A549 (cell line): ENCODE measurements around the gene CARD8. TPM values are rescaled to one million over a fixed set of nuclear protein-coding genes. Genes with fewer than 3 reads are reported as not detected.

ENCODE experiments used
- ATAC-seq, 2 experiments: fragments of 200-7000 bp in 1 of 2; fragments of >200 bp in 1 of 2; cut with Nextera tagmentation in 1 of 2; cut with Tn5 transposase in 1 of 2; 3 replicates each; pipeline versions ENCODE4 v1.8.0 to v1.9.1; 2018 to 2020; ENCODE audit warnings: mild to moderate bottlenecking in 1 of 2, moderate library complexity in 1 of 2
- CTCF ChIA-PET: fragments of 300-600 bp; sonication (Branson Sonifier 250); formaldehyde crosslinking; extraction: SDS; loops from one replicate; lab custom pipeline; 2021; ENCODE audit warnings: antibody characterized with exemption, inconsistent platforms; lab: Yijun Ruan, JAX
- POLR2A ChIA-PET: fragments of 350-600 bp; formaldehyde crosslinking; extraction: SDS; loops from one replicate; lab custom pipeline; 2021; ENCODE audit warnings: antibody characterized with exemption, inconsistent platforms; lab: Yijun Ruan, JAX
- DNase-seq, 2 experiments: peaks; one replicate each; pipeline versions ENCODE4 v3.0.0 to v3.0.0-alpha.2; 2011 to 2016; ENCODE audit warnings: low read depth in 1 of 2, low spot score in 1 of 2
- FAIRE-seq: peaks from 2 replicates; lab custom pipeline; 2011; peaks lifted over from hg19 to GRCh38; lab: Jason Lieb, UNC
- H3K27ac ChIP-seq, 2 experiments: fragments of >200 bp; sonication (Bioruptor Twin); formaldehyde crosslinking; 3 replicates each; pipeline ENCODE4 v1.5.1; 2016 to 2017
- H3K4me1 ChIP-seq: fragments of >200 bp; sonication (Bioruptor Twin); formaldehyde crosslinking; 3 replicates; pipeline ENCODE4 v1.6.1; 2016
- H3K4me2 ChIP-seq: fragments of >200 bp; sonication (Bioruptor Twin); formaldehyde crosslinking; 3 replicates; pipeline ENCODE4 v1.6.1; 2016
- H3K4me3 ChIP-seq: fragments of >200 bp; sonication (Bioruptor Twin); formaldehyde crosslinking; 3 replicates; pipeline ENCODE4 v1.5.1; 2016
- H3K9me3 ChIP-seq: fragments of >200 bp; sonication (Bioruptor Twin); formaldehyde crosslinking; 3 replicates; pipeline ENCODE4 v1.6.1; 2016
- EHF ChIP-seq: fragments of 250-450 bp; sonication (Bioruptor Pico); IDR thresholded peaks from 2 replicates; pipeline ENCODE4 v1.5.0; 2020; ENCODE audit warnings: mild to moderate bottlenecking
- EHMT2 ChIP-seq: fragments of 200-600 bp; sonication (generic); IDR thresholded peaks from 2 replicates; pipeline ENCODE4 v1.6.1; 2016; ENCODE audit warnings: antibody characterized with exemption, low read depth, mild to moderate bottlenecking, moderate library complexity
- ESRRA ChIP-seq: fragments of 150-350 bp; IDR thresholded peaks from 2 replicates; pipeline ENCODE4 v1.6.1; 2014; ENCODE audit warnings: mild to moderate bottlenecking, low read length, borderline replicate concordance
- FOSB ChIP-seq: fragments of 250-450 bp; sonication (Bioruptor Pico); IDR thresholded peaks from 2 replicates; pipeline ENCODE4 v1.5.0; 2020; ENCODE audit warnings: mild to moderate bottlenecking, moderate library complexity
- FOXS1 ChIP-seq: fragments of 250-450 bp; sonication (Bioruptor Pico); IDR thresholded peaks from 2 replicates; pipeline ENCODE4 v1.5.0; 2020; ENCODE audit warnings: mild to moderate bottlenecking, moderate library complexity
- HEYL ChIP-seq: fragments of 250-450 bp; sonication (Bioruptor Pico); IDR thresholded peaks from 2 replicates; pipeline ENCODE4 v1.8.0; 2021; ENCODE audit warnings: mild to moderate bottlenecking, moderate library complexity
- HOXA7 ChIP-seq: fragments of 250-450 bp; sonication (Bioruptor Pico); IDR thresholded peaks from 2 replicates; pipeline ENCODE4 v1.5.0; 2020; ENCODE audit warnings: mild to moderate bottlenecking, moderate library complexity
- HOXB13 ChIP-seq: fragments of 250-450 bp; sonication (Bioruptor Pico); IDR thresholded peaks from 2 replicates; pipeline ENCODE4 v1.5.0; 2020; ENCODE audit warnings: low read depth, mild to moderate bottlenecking, moderate library complexity
- KDM5A ChIP-seq: fragments of 200-600 bp; sonication (generic); IDR thresholded peaks from 2 replicates; pipeline ENCODE4 v1.6.1; 2016; ENCODE audit warnings: antibody characterized with exemption, mild to moderate bottlenecking
- MAFK ChIP-seq: fragments of 450-650 bp; IDR thresholded peaks from 2 replicates; pipeline ENCODE4 v1.6.1; 2014; ENCODE audit not compliant: partially characterized antibody
- NFE2L2 ChIP-seq: fragments of 150-350 bp; conservative IDR thresholded peaks from 2 replicates; pipeline ENCODE4 v1.6.1; 2014; ENCODE audit warnings: low read length
- NR3C1 ChIP-seq: fragments of >200 bp; sonication (Bioruptor Twin); formaldehyde crosslinking; IDR thresholded peaks from 3 replicates; pipeline ENCODE4 v1.6.1; 2017
- RARB ChIP-seq: fragments of 250-450 bp; sonication (Bioruptor Pico); IDR thresholded peaks from 2 replicates; pipeline ENCODE4 v1.8.0; 2021; ENCODE audit warnings: mild to moderate bottlenecking, moderate library complexity
- RCOR1 ChIP-seq: fragments of 150-350 bp; IDR thresholded peaks from 2 replicates; pipeline ENCODE4 v1.6.1; 2014; ENCODE audit warnings: antibody characterized with exemption, low read length, low read depth
- RNF2 ChIP-seq: fragments of 200-600 bp; sonication (generic); IDR thresholded peaks from 2 replicates; pipeline ENCODE4 v1.6.1; 2016; ENCODE audit warnings: low read depth, mild to moderate bottlenecking, antibody characterized with exemption, moderate library complexity, borderline replicate concordance
- SREBF2 ChIP-seq: fragments of 450-650 bp; IDR thresholded peaks from 2 replicates; pipeline ENCODE4 v1.6.1; 2014; ENCODE audit warnings: mild to moderate bottlenecking, moderate library complexity
- TP53 ChIP-seq: fragments of 250-450 bp; sonication (Bioruptor Pico); IDR thresholded peaks from 2 replicates; pipeline ENCODE4 v1.5.0; 2021; ENCODE audit warnings: mild to moderate bottlenecking, moderate library complexity
- ZC3H11A ChIP-seq: fragments of 450-650 bp; IDR thresholded peaks from 2 replicates; pipeline ENCODE4 v1.6.1; 2014; ENCODE audit warnings: antibody characterized with exemption, mild to moderate bottlenecking
- ZFP36 ChIP-seq: fragments of 450-650 bp; IDR thresholded peaks from 2 replicates; pipeline ENCODE4 v1.6.1; 2014; ENCODE audit warnings: borderline replicate concordance; ENCODE audit not compliant: partially characterized antibody
- WGBS: methylation state at CpG from one replicate; pipeline ENCODE4 v1.1.6; 2017; ENCODE audit errors: missing lambda C conversion rate; 5-methylcytosine and 5-hydroxymethylcytosine counted together
- polyA plus RNA-seq, 4 experiments: library from polyadenylated mRNA; depleted of rRNA in 3 of 4; stranded (reverse); fragments of >200 nt; fragmentation: RNase III in 1 of 4; extraction: RNeasy Plus Mini Kit Qiagen cat#74134 plus additional on column Dnase treatment in 1 of 4; gene quantifications; 2 replicates in 3 of 4; 3 replicates in 1 of 4; pipeline ENCODE4 v1.2.3, GENCODE V29; 2011 to 2017
- TF ChIP-seq, protein P1 (sequence below): fragments of 200-600 bp; sonication (generic); IDR thresholded peaks from 2 replicates; pipeline ENCODE4 v1.6.1; 2016; ENCODE audit warnings: antibody characterized with exemption, mild to moderate bottlenecking, moderate library complexity
- TF ChIP-seq, protein P2 (sequence below): fragments of >200 bp; sonication (Bioruptor Twin); formaldehyde crosslinking; IDR thresholded peaks from 3 replicates; pipeline ENCODE4 v1.5.1; 2016
- TF ChIP-seq, protein P3 (sequence below): fragments of 250-450 bp; sonication (Bioruptor Pico); IDR thresholded peaks from 2 replicates; pipeline ENCODE4 v1.5.0; 2020; ENCODE audit warnings: low read depth, mild to moderate bottlenecking, moderate library complexity

CARD8 gene
- polyA plus RNA-seq, 2 of the 4 experiments (the other 2 are of a cell fraction), result 27.5 to 34.7 TPM

DNA sequence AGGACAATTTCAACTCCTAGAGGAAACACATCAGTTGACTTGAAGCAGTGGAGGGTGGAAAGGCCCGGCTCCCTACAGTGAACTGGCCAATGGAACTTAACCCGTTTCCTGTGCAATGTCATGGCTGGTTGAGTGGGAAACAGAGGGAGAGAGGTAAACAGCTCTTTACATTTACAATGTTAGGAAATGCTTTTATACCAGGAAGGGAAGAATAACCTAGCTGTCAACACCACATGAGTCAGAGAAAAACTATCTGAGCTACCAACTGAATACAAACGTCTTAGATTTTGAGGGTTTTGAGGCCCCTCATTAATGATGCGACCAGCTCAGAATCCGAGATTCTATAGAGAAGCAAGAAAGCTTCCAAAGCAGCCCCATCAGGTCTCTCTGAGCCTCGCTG, 36.7 kb downstream of the CARD8 start:
- no peaks in the 10 kb centered on the region for H3K4me1 ChIP-seq
- 78% methylated on average over 6 of the region's 6 CpGs for WGBS
- no peak overlapping the region for H3K4me2 ChIP-seq
- ATAC-seq (no peak), FAIRE-seq (no peak), DNase-seq (no peak)
- H3K27ac ChIP-seq, result no peak overlapping the region
- ChIA-PET CTCF (interaction anchor here (0.6 to 2.5 kb wide), 6 partner anchors 8 to 255 kb away, joined by 3 to 9 read pairs (median 4); no protein-coding TSS in a partner anchor), POLR2A (interaction anchor here (0.6 to 0.8 kb wide), 2 partner anchors 15 to 37 kb away, joined by 3 read pairs; partner anchors contain the start of gene CARD8)
- TF ChIP-seq RCOR1 (no peak), NFE2L2 (no peak), NR3C1 (no peak), ZFP36 (no peak), FOSB (CRISPR knock-in tag) (no peak), ESRRA (no peak), RNF2 (no peak), HEYL (CRISPR knock-in tag) (no peak), SREBF2 (no peak), MAFK (no peak), EHMT2 (no peak), ZC3H11A (no peak), TP53 (CRISPR knock-in tag) (no peak), FOXS1 (CRISPR knock-in tag) (no peak), EHF (no peak), HOXA7 (CRISPR knock-in tag) (no peak)
- TF ChIP-seq, protein P1, sequence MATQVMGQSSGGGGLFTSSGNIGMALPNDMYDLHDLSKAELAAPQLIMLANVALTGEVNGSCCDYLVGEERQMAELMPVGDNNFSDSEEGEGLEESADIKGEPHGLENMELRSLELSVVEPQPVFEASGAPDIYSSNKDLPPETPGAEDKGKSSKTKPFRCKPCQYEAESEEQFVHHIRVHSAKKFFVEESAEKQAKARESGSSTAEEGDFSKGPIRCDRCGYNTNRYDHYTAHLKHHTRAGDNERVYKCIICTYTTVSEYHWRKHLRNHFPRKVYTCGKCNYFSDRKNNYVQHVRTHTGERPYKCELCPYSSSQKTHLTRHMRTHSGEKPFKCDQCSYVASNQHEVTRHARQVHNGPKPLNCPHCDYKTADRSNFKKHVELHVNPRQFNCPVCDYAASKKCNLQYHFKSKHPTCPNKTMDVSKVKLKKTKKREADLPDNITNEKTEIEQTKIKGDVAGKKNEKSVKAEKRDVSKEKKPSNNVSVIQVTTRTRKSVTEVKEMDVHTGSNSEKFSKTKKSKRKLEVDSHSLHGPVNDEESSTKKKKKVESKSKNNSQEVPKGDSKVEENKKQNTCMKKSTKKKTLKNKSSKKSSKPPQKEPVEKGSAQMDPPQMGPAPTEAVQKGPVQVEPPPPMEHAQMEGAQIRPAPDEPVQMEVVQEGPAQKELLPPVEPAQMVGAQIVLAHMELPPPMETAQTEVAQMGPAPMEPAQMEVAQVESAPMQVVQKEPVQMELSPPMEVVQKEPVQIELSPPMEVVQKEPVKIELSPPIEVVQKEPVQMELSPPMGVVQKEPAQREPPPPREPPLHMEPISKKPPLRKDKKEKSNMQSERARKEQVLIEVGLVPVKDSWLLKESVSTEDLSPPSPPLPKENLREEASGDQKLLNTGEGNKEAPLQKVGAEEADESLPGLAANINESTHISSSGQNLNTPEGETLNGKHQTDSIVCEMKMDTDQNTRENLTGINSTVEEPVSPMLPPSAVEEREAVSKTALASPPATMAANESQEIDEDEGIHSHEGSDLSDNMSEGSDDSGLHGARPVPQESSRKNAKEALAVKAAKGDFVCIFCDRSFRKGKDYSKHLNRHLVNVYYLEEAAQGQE, result no peak
- H3K9me3 ChIP-seq, result no peaks in the 10 kb centered on the region
- H3K4me3 ChIP-seq, result no peak overlapping the region

DNA sequence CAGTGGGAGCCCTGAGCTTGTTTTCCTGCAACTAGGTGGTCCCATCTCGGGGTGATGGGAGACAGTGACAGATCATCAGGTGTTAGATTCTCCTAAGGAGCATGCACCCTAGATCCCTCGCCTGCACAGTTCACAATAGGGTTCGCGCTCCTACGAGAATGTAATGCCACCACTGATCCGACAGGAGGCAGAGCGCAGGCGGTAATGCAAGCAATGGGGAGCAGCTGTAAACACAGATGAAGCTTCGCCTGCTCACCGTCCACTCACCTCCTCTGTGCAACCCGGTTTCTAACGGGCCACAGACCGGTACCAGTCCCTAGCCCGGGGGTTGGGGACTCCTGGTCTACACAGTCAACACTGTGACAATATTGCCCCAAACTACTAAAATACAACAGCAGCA, 38.8 kb downstream of the CARD8 start:
- Histone ChIP-seq H3K9me3 (no peaks in the 10 kb centered on the region), H3K4me3 (no peak overlapping the region), H3K27ac (no peak overlapping the region), H3K4me1 (no peaks in the 10 kb centered on the region), H3K4me2 (no peak overlapping the region)
- no peak for TF ChIP-seq RARB
- TF ChIP-seq, protein P2, sequence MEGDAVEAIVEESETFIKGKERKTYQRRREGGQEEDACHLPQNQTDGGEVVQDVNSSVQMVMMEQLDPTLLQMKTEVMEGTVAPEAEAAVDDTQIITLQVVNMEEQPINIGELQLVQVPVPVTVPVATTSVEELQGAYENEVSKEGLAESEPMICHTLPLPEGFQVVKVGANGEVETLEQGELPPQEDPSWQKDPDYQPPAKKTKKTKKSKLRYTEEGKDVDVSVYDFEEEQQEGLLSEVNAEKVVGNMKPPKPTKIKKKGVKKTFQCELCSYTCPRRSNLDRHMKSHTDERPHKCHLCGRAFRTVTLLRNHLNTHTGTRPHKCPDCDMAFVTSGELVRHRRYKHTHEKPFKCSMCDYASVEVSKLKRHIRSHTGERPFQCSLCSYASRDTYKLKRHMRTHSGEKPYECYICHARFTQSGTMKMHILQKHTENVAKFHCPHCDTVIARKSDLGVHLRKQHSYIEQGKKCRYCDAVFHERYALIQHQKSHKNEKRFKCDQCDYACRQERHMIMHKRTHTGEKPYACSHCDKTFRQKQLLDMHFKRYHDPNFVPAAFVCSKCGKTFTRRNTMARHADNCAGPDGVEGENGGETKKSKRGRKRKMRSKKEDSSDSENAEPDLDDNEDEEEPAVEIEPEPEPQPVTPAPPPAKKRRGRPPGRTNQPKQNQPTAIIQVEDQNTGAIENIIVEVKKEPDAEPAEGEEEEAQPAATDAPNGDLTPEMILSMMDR, result no peak
- no peak for TF ChIP-seq ZC3H11A
- TF ChIP-seq FOSB (CRISPR knock-in tag), result no peak
- no peak for TF ChIP-seq HOXB13 (CRISPR knock-in tag)
- TF ChIP-seq, protein P3, sequence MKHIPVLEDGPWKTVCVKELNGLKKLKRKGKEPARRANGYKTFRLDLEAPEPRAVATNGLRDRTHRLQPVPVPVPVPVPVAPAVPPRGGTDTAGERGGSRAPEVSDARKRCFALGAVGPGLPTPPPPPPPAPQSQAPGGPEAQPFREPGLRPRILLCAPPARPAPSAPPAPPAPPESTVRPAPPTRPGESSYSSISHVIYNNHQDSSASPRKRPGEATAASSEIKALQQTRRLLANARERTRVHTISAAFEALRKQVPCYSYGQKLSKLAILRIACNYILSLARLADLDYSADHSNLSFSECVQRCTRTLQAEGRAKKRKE (CRISPR knock-in tag), result no peak
- TF ChIP-seq KDM5A, result no peak
- DNase-seq (no peak), ATAC-seq (peak in 1 of 2 experiments; percentile 56; a peak in 3 of 6 replicates), FAIRE-seq (no peak)
- ChIA-PET CTCF (interaction anchor here (0.6 to 2.5 kb wide), 4 partner anchors 10 to 279 kb away, joined by 3 to 9 read pairs (median 6); no protein-coding TSS in a partner anchor), POLR2A (interaction anchor here (1.1 kb wide), 1 partner anchor 13 kb away, joined by 6 read pairs; no protein-coding TSS in a partner anchor)
- WGBS, result 63% methylated on average over 14 of the region's 14 CpGs
